HG02938 (cell line): ENCODE data around the gene TRABD2B.

ENCODE experiments used
- ATAC-seq: cut with Tn5 transposase; IDR thresholded peaks from one replicate; pipeline ENCODE4 v1.9.1; 2021; ENCODE audit warnings: mild to moderate bottlenecking, moderate library complexity; ENCODE audit not compliant: unreplicated experiment

TRABD2B gene

GRCh38 chr1:47997289-47998200, at the start of gene TRABD2B:
Gene TRABD2B, minus strand, starts transcription at chr1:47997385.
- peak; percentile 69 for ATAC-seq

- no peak for ATAC-seq
Measured at GRCh38 chr1:48044311-48044710, 47.1 kb upstream of the TRABD2B start.

- ATAC-seq: no peak
Measured at GRCh38 chr1:48043622-48044021, 46.4 kb upstream of the TRABD2B start.

GRCh38 chr1:48040154-48040553, 43.0 kb upstream of the TRABD2B start:
- no peak for ATAC-seq

GRCh38 chr1:48039088-48040054, 42.2 kb upstream of the TRABD2B start:
- no peak for ATAC-seq

GRCh38 chr1:48038270-48038767, 41.1 kb upstream of the TRABD2B start:
- ATAC-seq: no peak

GRCh38 chr1:48036710-48037355, 39.6 kb upstream of the TRABD2B start:
- no peak for ATAC-seq

- no peak for ATAC-seq
Measured at GRCh38 chr1:48035371-48036141, 38.4 kb upstream of the TRABD2B start.

GRCh38 chr1:48033495-48034045, 36.4 kb upstream of the TRABD2B start:
- no peak for ATAC-seq

GRCh38 chr1:48031676-48032075, 34.5 kb upstream of the TRABD2B start:
- ATAC-seq: no peak

GRCh38 chr1:48030696-48031365, 33.6 kb upstream of the TRABD2B start:
- no peak for ATAC-seq

- no peak for ATAC-seq
Measured at GRCh38 chr1:48030211-48030610, 33.0 kb upstream of the TRABD2B start.

- ATAC-seq: no peak
Measured at GRCh38 chr1:48028218-48029069, 31.3 kb upstream of the TRABD2B start.

GRCh38 chr1:48027533-48027835, 30.3 kb upstream of the TRABD2B start:
- ATAC-seq: no peak

- no peak for ATAC-seq
Measured at GRCh38 chr1:48026701-48027532, 29.7 kb upstream of the TRABD2B start.

- ATAC-seq: no peak
Measured at GRCh38 chr1:48026275-48026674, 29.1 kb upstream of the TRABD2B start.

- ATAC-seq: no peak
Measured at GRCh38 chr1:48025076-48025475, 27.9 kb upstream of the TRABD2B start.

- ATAC-seq: no peak
Measured at GRCh38 chr1:48023488-48023887, 26.3 kb upstream of the TRABD2B start.
